A549 (cell line): ENCODE results near the gene FDX2. TPM values are rescaled to one million over a fixed set of nuclear protein-coding genes. Genes with fewer than 3 reads are reported as not detected.

Experiments used
- ATAC-seq, 2 experiments: fragments of 200-7000 bp in 1 of 2; fragments of >200 bp in 1 of 2; cut with Nextera tagmentation in 1 of 2; cut with Tn5 transposase in 1 of 2; 3 replicates each; pipeline versions ENCODE4 v1.8.0 to v1.9.1; 2018 to 2020; ENCODE audit warnings: mild to moderate bottlenecking in 1 of 2, moderate library complexity in 1 of 2
- CTCF ChIA-PET: fragments of 300-600 bp; sonication (Branson Sonifier 250); formaldehyde crosslinking; extraction: SDS; loops from one replicate; lab custom pipeline; 2021; ENCODE audit warnings: antibody characterized with exemption, inconsistent platforms; lab: Yijun Ruan, JAX
- POLR2A ChIA-PET: fragments of 350-600 bp; formaldehyde crosslinking; extraction: SDS; loops from one replicate; lab custom pipeline; 2021; ENCODE audit warnings: antibody characterized with exemption, inconsistent platforms; lab: Yijun Ruan, JAX
- DNase-seq, 2 experiments: peaks; one replicate each; pipeline versions ENCODE4 v3.0.0 to v3.0.0-alpha.2; 2011 to 2016; ENCODE audit warnings: low read depth in 1 of 2, low spot score in 1 of 2
- FAIRE-seq: peaks from 2 replicates; lab custom pipeline; 2011; peaks lifted over from hg19 to GRCh38; lab: Jason Lieb, UNC
- H3K27ac ChIP-seq, 2 experiments: fragments of >200 bp; sonication (Bioruptor Twin); formaldehyde crosslinking; 3 replicates each; pipeline ENCODE4 v1.5.1; 2016 to 2017
- H3K4me1 ChIP-seq: fragments of >200 bp; sonication (Bioruptor Twin); formaldehyde crosslinking; 3 replicates; pipeline ENCODE4 v1.6.1; 2016
- H3K4me2 ChIP-seq: fragments of >200 bp; sonication (Bioruptor Twin); formaldehyde crosslinking; 3 replicates; pipeline ENCODE4 v1.6.1; 2016
- H3K4me3 ChIP-seq: fragments of >200 bp; sonication (Bioruptor Twin); formaldehyde crosslinking; 3 replicates; pipeline ENCODE4 v1.5.1; 2016
- H3K9me3 ChIP-seq: fragments of >200 bp; sonication (Bioruptor Twin); formaldehyde crosslinking; 3 replicates; pipeline ENCODE4 v1.6.1; 2016
- ATOH8 ChIP-seq: fragments of 250-450 bp; sonication (Bioruptor Pico); IDR thresholded peaks from 2 replicates; pipeline ENCODE4 v1.5.0; 2020; ENCODE audit warnings: low read depth, mild to moderate bottlenecking, moderate library complexity
- CHD4 ChIP-seq: fragments of 200-600 bp; sonication (generic); IDR thresholded peaks from 2 replicates; pipeline ENCODE4 v1.6.1; 2016; ENCODE audit warnings: antibody characterized with exemption, mild to moderate bottlenecking, borderline replicate concordance
- CTCF ChIP-seq: fragments of >200 bp; sonication (Bioruptor Twin); formaldehyde crosslinking; IDR thresholded peaks from 3 replicates; pipeline ENCODE4 v1.5.1; 2016
- EHF ChIP-seq: fragments of 250-450 bp; sonication (Bioruptor Pico); IDR thresholded peaks from 2 replicates; pipeline ENCODE4 v1.5.0; 2020; ENCODE audit warnings: mild to moderate bottlenecking
- EP300 ChIP-seq, 2 experiments: fragments of >200 bp; sonication (Bioruptor Twin); formaldehyde crosslinking; IDR thresholded peaks; 2 replicates in 1 of 2; 3 replicates in 1 of 2; pipeline ENCODE4 v1.6.1; 2016 to 2017
- FOSL2 ChIP-seq, 2 experiments: fragments of 450-650 bp in 1 of 2; fragments of >200 bp in 1 of 2; sonication (Bioruptor Twin) in 1 of 2; formaldehyde crosslinking; IDR thresholded peaks; 2 replicates each; pipeline versions ENCODE4 v1.5.0 to v1.6.1; 2016 to 2020; ENCODE audit warnings: mild to moderate bottlenecking in 1 of 2, moderate library complexity in 1 of 2
- FOXS1 ChIP-seq: fragments of 250-450 bp; sonication (Bioruptor Pico); IDR thresholded peaks from 2 replicates; pipeline ENCODE4 v1.5.0; 2020; ENCODE audit warnings: mild to moderate bottlenecking, moderate library complexity
- HES2 ChIP-seq: fragments of >200 bp; sonication (Bioruptor Twin); formaldehyde crosslinking; IDR thresholded peaks from 2 replicates; pipeline ENCODE4 v1.6.1; 2016
- HEYL ChIP-seq: fragments of 250-450 bp; sonication (Bioruptor Pico); IDR thresholded peaks from 2 replicates; pipeline ENCODE4 v1.8.0; 2021; ENCODE audit warnings: mild to moderate bottlenecking, moderate library complexity
- HMGXB4 ChIP-seq: fragments of 250-450 bp; sonication (Bioruptor Pico); IDR thresholded peaks from 2 replicates; pipeline ENCODE4 v1.5.0; 2021; ENCODE audit warnings: mild to moderate bottlenecking, moderate library complexity, borderline replicate concordance
- HOXA7 ChIP-seq: fragments of 250-450 bp; sonication (Bioruptor Pico); IDR thresholded peaks from 2 replicates; pipeline ENCODE4 v1.5.0; 2020; ENCODE audit warnings: mild to moderate bottlenecking, moderate library complexity
- KDM5A ChIP-seq: fragments of 200-600 bp; sonication (generic); IDR thresholded peaks from 2 replicates; pipeline ENCODE4 v1.6.1; 2016; ENCODE audit warnings: antibody characterized with exemption, mild to moderate bottlenecking
- MAFK ChIP-seq: fragments of 450-650 bp; IDR thresholded peaks from 2 replicates; pipeline ENCODE4 v1.6.1; 2014; ENCODE audit not compliant: partially characterized antibody
- MAZ ChIP-seq: fragments of 150-350 bp; IDR thresholded peaks from 2 replicates; pipeline ENCODE4 v1.6.1; 2014; ENCODE audit warnings: antibody characterized with exemption, low read depth, low read length, borderline replicate concordance
- MYC ChIP-seq: IDR thresholded peaks from 2 replicates; pipeline ENCODE4 v1.6.1; 2012; ENCODE audit warnings: mild to moderate bottlenecking, inconsistent platforms, low read length, improper control_type of control experiment, borderline replicate concordance
- NPAS2 ChIP-seq: fragments of 250-450 bp; sonication (Bioruptor Pico); IDR thresholded peaks from 2 replicates; pipeline ENCODE4 v1.8.0; 2022; ENCODE audit warnings: mild to moderate bottlenecking, moderate library complexity, borderline replicate concordance
- PHF8 ChIP-seq: fragments of 200-600 bp; sonication (generic); IDR thresholded peaks from 2 replicates; pipeline ENCODE4 v1.6.1; 2016; ENCODE audit warnings: low read depth, mild to moderate bottlenecking, antibody characterized with exemption, moderate library complexity, borderline replicate concordance
- RARB ChIP-seq: fragments of 250-450 bp; sonication (Bioruptor Pico); IDR thresholded peaks from 2 replicates; pipeline ENCODE4 v1.8.0; 2021; ENCODE audit warnings: mild to moderate bottlenecking, moderate library complexity
- RNF2 ChIP-seq: fragments of 200-600 bp; sonication (generic); IDR thresholded peaks from 2 replicates; pipeline ENCODE4 v1.6.1; 2016; ENCODE audit warnings: low read depth, mild to moderate bottlenecking, antibody characterized with exemption, moderate library complexity, borderline replicate concordance
- SMC3 ChIP-seq: fragments of >200 bp; sonication (Bioruptor Twin); formaldehyde crosslinking; IDR thresholded peaks from 3 replicates; pipeline ENCODE4 v1.6.1; 2018; ENCODE audit warnings: inconsistent platforms
- SREBF2 ChIP-seq: fragments of 450-650 bp; IDR thresholded peaks from 2 replicates; pipeline ENCODE4 v1.6.1; 2014; ENCODE audit warnings: mild to moderate bottlenecking, moderate library complexity
- TFCP2L1 ChIP-seq: fragments of 250-450 bp; sonication (Bioruptor Pico); IDR thresholded peaks from 2 replicates; pipeline ENCODE4 v1.5.0; 2021; ENCODE audit warnings: mild to moderate bottlenecking
- ZC3H11A ChIP-seq: fragments of 450-650 bp; IDR thresholded peaks from 2 replicates; pipeline ENCODE4 v1.6.1; 2014; ENCODE audit warnings: antibody characterized with exemption, mild to moderate bottlenecking
- ZSCAN20 ChIP-seq: fragments of 250-450 bp; sonication (Bioruptor Pico); IDR thresholded peaks from 2 replicates; pipeline ENCODE4 v1.8.0; 2022; ENCODE audit warnings: mild to moderate bottlenecking, moderate library complexity
- WGBS: methylation state at CpG from one replicate; pipeline ENCODE4 v1.1.6; 2017; ENCODE audit errors: missing lambda C conversion rate; 5-methylcytosine and 5-hydroxymethylcytosine counted together
- polyA plus RNA-seq, 4 experiments: library from polyadenylated mRNA; depleted of rRNA in 3 of 4; stranded (reverse); fragments of >200 nt; fragmentation: RNase III in 1 of 4; extraction: RNeasy Plus Mini Kit Qiagen cat#74134 plus additional on column Dnase treatment in 1 of 4; gene quantifications; 2 replicates in 3 of 4; 3 replicates in 1 of 4; pipeline ENCODE4 v1.2.3, GENCODE V29; 2011 to 2017

Gene FDX2
- polyA plus RNA-seq, 2 of the 4 experiments (the other 2 are of a cell fraction), result 9.9 to 23.5 TPM

GRCh38 chr19:10327793-10328192 lies 12.0 kb upstream of the FDX2 start:
- TF ChIP-seq RARB (CRISPR knock-in tag) (no peak), SMC3 (no peak), FOSL2 (IDR thresholded peaks at IDR 0.05) (no peak), FOSL2 (CRISPR knock-in tag; IDR thresholded peaks at IDR 0.05) (no peak), HMGXB4 (CRISPR knock-in tag) (no peak), KDM5A (no peak), SREBF2 (no peak), NPAS2 (CRISPR knock-in tag) (no peak), PHF8 (no peak), EHF (CRISPR knock-in tag) (no peak), MYC (no peak), HES2 (no peak), HOXA7 (no peak), MAZ (no peak)
- 90% methylated on average over 4 of the region's 7 CpGs for WGBS

GRCh38 chr19:10325732-10326131 lies 9.9 kb upstream of the FDX2 start:
- H3K9me3 ChIP-seq, result no peaks in the 10 kb centered on the region
- H3K4me1 ChIP-seq, result no peaks in the 10 kb centered on the region
- no peak for ATAC-seq
- H3K4me3 ChIP-seq, result no peak overlapping the region
- 90% methylated on average over 7 of the region's 8 CpGs for WGBS
- H3K4me2 ChIP-seq, result no peak overlapping the region
- H3K27ac ChIP-seq, result no peak overlapping the region
- FAIRE-seq, result no peak
- ChIA-PET POLR2A (no interaction called here), CTCF (interaction anchor here (1.3 kb wide), 1 partner anchor 67 kb away, joined by 6 read pairs; no protein-coding TSS in a partner anchor)
- no peak for DNase-seq
- TF ChIP-seq CTCF, result no peak
- no peak for TF ChIP-seq HMGXB4 (CRISPR knock-in tag)
- TF ChIP-seq HEYL (CRISPR knock-in tag), result no peak
- TF ChIP-seq TFCP2L1 (CRISPR knock-in tag), result no peak
- TF ChIP-seq CHD4, result no peak
- TF ChIP-seq ATOH8, result no peak
- no peak for TF ChIP-seq EP300 (IDR thresholded peaks at IDR 0.05)
- TF ChIP-seq MAFK, result no peak
- TF ChIP-seq RNF2, result no peak
- no peak for TF ChIP-seq ZC3H11A
- no peak for TF ChIP-seq FOXS1 (CRISPR knock-in tag)
- no peak for TF ChIP-seq ZSCAN20 (CRISPR knock-in tag)

More at GRCh38 chr19:10327793-10328192, 12.0 kb upstream of the FDX2 start:
- H3K9me3 ChIP-seq, result no peaks in the 10 kb centered on the region
- FAIRE-seq (no peak), ATAC-seq (no peak), DNase-seq (no peak)
- no peak overlapping the region for H3K27ac ChIP-seq
- ChIA-PET CTCF (interaction anchor here (1.6 to 2.3 kb wide), 2 partner anchors 58 to 68 kb away, joined by 5 to 9 read pairs; partner anchors contain the start of gene ICAM1), POLR2A (interaction anchor here (0.6 kb wide), 1 partner anchor 85 kb away, joined by 4 read pairs; no protein-coding TSS in a partner anchor)
- H3K4me3 ChIP-seq, result no peak overlapping the region
- H3K4me1 ChIP-seq, result peaks cover 9% of the 10 kb centered on the region; the same call in 1 of the 3 replicates
- no peak overlapping the region for H3K4me2 ChIP-seq
